Fibroblast of skin of left quadriceps (primary cell): Measurements from ENCODE around the gene WDFY2.

Source experiments
- DNase-seq, 2 experiments: peaks; one replicate each; pipeline ENCODE4 v3.0.0-alpha.2; 2013; ENCODE audit warnings: low read depth in 2 of 2

Gene WDFY2

GRCh38 chr13:51601601-51602565, 17.6 kb downstream of the WDFY2 start:
- no peak for DNase-seq

GRCh38 chr13:51603716-51604115, 19.5 kb downstream of the WDFY2 start:
- no peak for DNase-seq

GRCh38 chr13:51605698-51606097, 21.4 kb downstream of the WDFY2 start:
- no peak for DNase-seq

DNA sequence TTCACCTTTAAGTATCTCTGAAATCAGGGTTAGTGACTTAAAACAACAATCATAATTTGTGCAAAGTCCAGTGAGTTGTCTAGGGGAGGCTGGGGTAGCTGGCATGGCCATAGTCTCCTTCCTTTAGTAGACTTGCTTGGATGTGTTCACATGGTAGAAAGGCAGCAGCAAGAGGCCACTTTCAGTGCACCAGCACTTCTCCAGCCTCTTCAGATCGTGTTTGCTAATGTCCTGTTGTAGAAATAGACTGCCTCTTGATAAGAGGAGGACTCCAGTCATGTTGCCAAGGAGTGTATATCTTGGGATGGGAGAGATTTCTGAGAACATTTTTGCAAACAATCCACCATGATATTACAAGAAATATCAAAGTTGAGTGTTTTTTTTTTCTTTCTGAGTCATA, 22.9 kb downstream of the WDFY2 start:
- DNase-seq, result no peak

GRCh38 chr13:51608857-51609406, 24.7 kb downstream of the WDFY2 start:
- no peak for DNase-seq

DNA sequence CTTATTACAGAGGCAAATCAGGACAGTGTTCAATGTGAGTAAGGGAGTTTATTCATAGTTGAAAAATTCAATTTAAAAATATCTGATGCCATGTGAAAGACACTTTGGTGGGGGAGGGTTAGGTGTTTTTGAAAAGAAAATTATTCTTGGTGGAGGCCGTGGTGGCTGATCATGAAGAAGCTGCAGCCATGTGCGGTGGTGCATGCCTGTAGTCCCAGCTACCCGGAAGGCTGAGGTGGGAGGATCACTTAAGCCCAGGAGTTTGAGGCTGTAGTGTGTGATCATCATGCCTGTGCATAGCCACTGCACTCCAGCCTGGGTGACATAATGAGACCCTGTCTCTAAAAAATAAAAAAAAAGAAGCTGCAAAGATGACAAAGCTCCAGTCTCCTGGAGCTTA, 28.6 kb downstream of the WDFY2 start:
- DNase-seq, result no peak

DNA sequence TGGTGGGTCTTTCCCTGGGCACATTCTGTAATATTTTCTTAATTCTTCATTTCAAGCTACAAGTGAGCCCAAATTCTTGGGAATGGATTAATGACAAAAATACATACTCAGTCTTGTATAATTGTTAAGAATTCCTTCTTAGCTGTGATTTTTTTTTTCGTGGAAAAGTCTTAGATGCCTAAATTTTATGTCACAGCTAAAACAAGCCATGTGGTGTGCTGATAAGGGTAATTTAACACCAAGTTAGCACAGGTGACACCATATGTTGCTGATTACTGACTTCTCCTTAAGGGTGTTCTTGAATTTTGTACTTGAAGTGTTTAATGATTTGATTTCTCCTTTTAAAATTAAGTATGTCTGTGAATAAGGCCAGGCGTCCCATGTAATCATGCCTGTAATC, 29.3 kb downstream of the WDFY2 start:
- DNase-seq, result no peak

DNA sequence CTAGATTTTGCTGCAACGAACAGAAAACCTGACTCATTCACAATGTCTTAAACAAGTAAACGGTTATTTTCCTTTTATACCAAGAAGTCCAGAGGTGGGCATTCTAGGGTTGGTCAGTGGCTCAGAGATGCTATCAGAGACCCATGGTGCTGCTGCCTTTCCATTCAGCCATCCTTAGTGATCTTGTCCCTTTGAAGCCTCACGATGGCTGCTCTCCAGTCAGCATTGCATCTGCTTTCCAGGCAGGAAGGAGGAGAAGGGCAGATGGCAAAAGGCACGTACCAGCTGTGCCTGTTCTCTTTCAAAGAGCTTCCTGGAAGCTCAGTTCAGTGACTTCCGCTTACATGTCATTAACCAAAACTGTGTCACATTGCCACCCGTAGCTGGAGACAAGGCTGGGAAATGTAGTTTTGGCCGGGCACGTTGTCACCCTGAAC, 30.1 kb downstream of the WDFY2 start:
- no peak for DNase-seq

DNA sequence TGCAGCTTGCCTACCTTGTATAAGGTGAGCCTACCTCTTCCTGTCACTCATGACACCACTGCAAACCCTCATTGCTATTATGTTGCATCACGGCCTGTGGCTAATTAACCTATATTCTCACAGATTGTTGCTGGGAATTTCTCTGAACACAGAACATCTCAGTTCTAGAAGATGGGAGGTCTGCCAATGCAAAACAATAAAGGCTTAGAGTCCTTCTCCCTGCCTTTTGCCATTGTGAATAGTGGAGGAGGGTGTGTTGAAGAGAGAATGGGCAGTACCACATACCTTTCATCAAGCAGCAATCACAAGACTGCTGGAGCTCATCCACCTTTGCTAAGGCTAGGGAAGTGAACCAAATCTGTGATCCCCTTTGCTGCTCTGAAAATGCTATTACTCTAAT, 34.4 kb downstream of the WDFY2 start:
- DNase-seq, result no peak

- peak; percentile 56 to 62 for DNase-seq
Observed at GRCh38 chr13:51619614-51620013, 35.4 kb downstream of the WDFY2 start.

DNA sequence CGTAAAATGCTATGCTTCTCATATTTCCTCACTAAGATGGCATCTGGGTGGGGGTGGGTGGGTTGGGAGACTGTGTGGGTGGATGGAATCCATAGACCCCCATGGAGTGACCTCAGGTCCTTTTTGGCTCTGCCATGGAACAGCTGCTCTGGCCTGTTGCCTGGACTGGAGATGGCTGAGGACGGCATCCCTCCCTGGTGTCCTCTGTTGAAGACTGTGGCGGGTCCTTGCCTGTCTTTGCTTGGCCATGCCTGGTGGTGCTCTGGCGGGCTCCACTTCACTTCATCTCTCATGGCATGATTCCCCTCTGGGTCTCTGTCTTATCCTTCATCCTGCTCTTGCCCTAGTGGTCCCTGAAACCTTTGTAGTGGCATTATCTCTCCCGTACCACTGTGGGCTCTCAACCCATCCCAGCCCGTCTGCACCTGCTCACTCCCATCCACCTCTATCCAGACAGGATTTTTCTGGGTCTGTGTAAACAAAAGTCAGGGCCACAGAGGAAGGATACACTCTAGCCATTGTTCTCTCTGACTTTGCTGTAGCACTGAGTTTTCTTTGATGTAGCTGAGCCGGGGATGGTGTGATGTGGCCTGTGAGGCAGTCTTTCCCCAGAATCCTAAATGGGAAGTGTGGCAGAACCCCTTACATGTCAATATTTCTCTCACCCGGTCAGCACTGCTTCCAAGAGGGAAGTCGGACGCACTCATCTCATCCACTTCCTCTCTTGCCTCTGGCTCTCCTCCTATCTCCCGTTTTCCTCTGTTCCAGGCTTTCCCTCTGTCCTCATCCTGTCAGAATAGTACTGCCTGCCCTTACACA, 36.1 kb downstream of the WDFY2 start:
- no peak for DNase-seq

DNA sequence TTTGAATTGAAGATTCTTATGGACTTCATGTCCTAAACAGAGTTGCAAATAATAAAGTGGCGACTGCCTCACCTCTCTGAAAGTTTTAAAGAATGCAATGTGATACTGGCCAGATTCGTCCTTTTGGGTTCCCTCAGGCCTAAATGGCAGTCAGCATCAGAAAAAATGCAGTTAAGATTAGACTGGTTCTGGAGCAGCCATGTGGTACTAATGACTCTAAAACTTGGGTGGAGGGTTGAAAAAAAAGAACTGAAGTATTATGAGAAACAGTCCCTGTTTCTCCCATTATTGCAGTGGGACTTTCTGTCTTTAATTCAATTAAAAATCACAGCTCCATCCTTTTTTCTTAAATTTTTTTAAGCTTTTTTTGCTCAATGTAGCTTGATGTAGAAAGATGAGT, 37.3 kb downstream of the WDFY2 start:
- no peak for DNase-seq

DNA sequence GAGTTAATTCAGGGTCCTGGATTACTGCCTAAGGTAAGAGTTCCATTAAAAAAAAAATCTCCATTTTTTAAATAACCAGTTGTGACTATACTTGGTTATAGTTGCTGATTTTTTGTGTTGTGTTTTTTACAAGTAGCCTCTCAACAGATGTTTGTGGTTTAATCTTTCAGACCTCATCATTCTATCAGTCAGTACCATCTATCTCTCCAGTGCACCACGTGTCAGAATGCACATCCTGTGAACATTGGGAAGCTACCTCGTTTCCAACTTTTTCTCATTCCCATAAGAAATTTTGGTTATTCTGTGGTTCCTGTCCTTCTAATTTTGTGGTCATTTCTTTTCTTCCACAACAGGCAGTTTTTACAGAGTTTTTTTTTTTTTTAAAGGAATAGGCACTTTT, 39.2 kb downstream of the WDFY2 start:
- DNase-seq, result peak; percentile 60 to 67

GRCh38 chr13:51624207-51624606, 39.9 kb downstream of the WDFY2 start:
- DNase-seq, result no peak

GRCh38 chr13:51624695-51625345, 40.6 kb downstream of the WDFY2 start:
- DNase-seq, result no peak

DNA sequence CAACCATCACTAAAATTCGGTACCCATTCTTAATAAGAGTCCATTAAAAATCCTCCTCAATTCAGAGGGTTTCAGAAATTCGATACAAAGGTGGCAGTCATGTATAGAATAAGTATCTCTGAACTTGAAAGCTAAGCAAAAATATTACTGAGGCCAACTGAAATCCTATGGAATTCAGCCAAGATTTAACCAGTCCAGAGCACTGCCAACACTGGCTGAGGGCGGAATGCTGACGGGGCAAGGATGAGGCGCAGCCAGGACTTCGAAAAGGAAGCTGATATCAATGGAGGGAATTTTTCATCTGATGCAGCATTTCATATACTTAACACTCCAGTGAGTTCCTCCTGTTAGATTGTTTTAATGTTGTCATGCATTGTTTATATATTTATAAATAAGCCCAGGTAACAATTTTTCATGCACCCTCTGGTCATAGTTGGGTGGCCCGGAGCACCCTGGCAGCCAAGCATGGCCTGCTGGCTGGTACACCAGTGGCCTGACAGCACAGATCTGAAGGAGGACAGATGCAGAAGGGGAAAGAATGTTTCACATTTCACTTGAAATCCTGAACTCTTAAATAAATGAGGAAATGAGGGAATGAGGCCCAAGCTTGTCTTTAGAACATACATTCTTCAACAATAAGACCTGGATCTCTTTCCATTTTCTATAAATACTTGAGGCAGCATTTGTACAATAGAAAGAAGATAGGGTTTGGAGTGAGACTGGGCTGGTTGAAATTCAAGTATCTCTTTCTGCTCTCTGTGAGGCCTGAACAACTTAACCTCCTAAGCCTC, 41.5 kb downstream of the WDFY2 start:
- DNase-seq, result no peak

DNA sequence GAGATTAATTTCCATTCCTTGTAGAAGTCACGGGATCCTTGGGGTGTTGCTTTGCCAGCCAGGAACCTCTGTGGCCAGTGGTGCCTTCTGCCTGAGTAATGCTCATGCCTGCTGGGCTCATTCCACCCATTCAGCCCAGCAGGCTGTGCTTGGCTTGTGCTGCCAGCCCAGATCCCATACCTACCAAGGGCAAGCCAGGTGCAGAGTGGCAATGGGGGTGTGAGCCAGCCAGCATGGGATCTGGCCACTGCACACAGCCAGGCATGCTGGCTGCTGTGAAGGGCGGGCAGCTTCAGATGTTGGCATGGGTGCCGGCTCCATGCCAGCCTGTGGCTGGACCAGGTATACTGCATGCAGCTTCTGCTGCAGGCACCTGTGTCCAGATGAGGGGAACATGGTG, 42.5 kb downstream of the WDFY2 start:
- no peak for DNase-seq

DNA sequence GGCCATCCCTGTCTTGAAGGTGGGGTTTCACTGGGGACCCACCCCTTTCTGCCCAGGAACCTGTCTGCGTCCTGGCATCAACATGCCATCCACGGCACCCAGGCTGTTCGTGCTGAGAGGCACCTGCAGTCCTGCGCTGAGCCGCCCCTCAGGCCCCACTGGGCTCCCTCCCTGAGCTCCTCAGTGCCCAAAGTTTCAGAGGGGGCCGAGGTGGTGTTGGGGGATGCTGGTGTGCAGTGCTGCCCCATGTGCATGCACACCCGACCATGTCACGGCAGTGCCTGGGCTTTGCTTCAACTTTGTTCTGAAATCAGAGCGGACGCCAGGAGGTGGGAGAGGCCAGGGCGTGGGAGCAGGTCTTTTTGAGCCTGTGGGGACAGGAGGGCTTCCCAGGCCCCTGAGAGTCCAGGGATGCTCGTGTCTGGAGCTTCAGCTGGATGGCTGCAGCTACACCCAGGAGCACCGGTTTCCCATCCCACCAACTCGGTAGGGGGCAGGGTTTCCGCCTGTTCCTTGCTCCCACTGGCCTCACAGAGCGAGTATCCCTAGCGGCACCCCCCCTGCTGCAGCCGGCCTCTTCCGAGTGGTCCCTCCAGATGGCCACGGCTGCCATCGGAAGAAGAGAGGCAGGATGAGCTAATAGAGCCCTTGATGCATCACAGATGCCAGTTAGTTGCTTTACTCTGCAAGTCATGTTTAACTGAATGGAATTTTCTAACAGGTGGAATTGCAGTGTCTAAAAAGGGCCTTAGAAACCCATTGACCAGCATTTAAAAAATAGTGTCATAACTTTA, 44.0 kb downstream of the WDFY2 start:
- no peak for DNase-seq

DNA sequence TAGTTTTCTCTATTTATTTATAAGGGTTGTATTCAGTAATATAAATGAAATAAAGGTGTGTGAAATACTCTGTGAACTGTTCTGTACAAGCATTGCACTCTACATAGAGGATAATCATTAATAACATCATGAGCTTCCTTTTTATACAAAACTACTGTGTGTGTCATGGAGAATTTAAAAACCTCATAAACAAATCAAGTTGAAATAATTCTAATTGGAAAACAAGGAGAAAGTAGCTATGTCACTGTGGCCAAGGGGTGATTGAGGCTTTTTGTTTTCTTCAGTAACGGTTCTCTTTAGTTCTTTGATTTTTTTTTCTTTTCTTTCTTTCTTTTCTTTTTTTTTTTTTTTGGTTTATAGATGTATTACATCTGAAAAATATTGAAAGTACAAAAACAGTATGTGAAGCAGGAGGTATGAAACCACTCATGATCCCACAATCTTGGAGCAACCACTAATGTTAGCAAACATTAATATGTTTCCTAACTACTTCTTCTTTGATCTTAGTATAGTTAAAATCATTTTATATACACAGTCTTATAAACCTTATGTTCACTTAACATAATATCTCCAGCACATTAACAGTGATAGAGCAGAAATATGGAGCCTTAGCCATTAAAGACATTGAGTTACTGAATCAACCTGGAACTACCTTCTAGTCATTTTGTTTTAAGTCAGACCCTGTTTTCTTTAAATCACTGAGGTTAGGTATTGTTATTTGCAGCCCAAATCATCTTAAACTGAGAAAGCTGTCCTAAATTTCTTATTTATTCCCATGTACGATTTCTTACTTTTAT, 45.4 kb downstream of the WDFY2 start:
- DNase-seq, result no peak

DNA sequence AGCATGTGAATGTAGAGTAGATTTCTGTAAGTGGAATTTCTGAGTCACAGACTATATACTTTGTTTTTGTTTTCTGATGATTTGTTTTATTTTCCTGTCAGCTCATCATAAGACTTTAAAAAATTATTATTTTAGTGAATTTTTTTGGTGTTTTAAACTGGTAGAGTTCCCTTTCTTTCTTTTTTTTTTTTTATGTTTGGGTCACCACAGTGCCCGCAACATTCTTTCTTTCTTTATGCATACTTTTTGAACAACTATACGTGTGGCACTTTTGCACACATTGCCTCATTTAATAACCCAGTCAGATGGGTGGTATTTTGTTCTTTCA, 46.0 kb downstream of the WDFY2 start:
- no peak for DNase-seq
